Hepatocyte (in vitro differentiated cells): ENCODE measurements around the gene DGKI.

Source experiments
- EZH2 ChIP-seq: fragments of 200-600 bp; sonication (generic); IDR thresholded peaks from 2 replicates; pipeline ENCODE4 v1.6.1; 2016; ENCODE audit warnings: antibody characterized with exemption, mild to moderate bottlenecking, borderline replicate concordance
- EZH2phosphoT487 ChIP-seq: fragments of 200-600 bp; sonication (generic); IDR thresholded peaks from one replicate; pipeline ENCODE4 v1.6.1; 2018; ENCODE audit warnings: antibody characterized with exemption, mild to moderate bottlenecking, low read depth, moderate library complexity; ENCODE audit not compliant: unreplicated experiment, severe bottlenecking
- TF ChIP-seq, protein P1 (sequence below): fragments of 200-600 bp; sonication (generic); IDR thresholded peaks from 2 replicates; pipeline ENCODE4 v1.5.1; 2016; ENCODE audit warnings: antibody characterized with exemption, mild to moderate bottlenecking; ENCODE audit not compliant: poor library complexity

GRCh38 chr7:137852108-137852507, 5.3 kb upstream of the DGKI start:
- TF ChIP-seq, protein P1, sequence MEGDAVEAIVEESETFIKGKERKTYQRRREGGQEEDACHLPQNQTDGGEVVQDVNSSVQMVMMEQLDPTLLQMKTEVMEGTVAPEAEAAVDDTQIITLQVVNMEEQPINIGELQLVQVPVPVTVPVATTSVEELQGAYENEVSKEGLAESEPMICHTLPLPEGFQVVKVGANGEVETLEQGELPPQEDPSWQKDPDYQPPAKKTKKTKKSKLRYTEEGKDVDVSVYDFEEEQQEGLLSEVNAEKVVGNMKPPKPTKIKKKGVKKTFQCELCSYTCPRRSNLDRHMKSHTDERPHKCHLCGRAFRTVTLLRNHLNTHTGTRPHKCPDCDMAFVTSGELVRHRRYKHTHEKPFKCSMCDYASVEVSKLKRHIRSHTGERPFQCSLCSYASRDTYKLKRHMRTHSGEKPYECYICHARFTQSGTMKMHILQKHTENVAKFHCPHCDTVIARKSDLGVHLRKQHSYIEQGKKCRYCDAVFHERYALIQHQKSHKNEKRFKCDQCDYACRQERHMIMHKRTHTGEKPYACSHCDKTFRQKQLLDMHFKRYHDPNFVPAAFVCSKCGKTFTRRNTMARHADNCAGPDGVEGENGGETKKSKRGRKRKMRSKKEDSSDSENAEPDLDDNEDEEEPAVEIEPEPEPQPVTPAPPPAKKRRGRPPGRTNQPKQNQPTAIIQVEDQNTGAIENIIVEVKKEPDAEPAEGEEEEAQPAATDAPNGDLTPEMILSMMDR: no peak
- no peak for TF ChIP-seq EZH2phosphoT487
- no peak for TF ChIP-seq EZH2
